Pancreas (tissue), 10 donors: ENCODE results near the gene KXD1. TPM values are rescaled to one million over a fixed set of nuclear protein-coding genes. Genes with fewer than 3 reads are reported as not detected.

Experiments used
- ATAC-seq, 4 donors: fragments of 200-7000 bp; cut with Tn5 transposase; one replicate each; pipeline versions ENCODE4 v1.8.0 to v1.9.1; 2020; ENCODE audit warnings: mild to moderate bottlenecking in 4 of 4, moderate library complexity in 4 of 4
- DNase-seq, 6 donors: peaks; one replicate each; pipeline ENCODE4 v3.0.0-alpha.2; 2020
- FAIRE-seq: peaks from 2 replicates; lab custom pipeline; 2012; peaks lifted over from hg19 to GRCh38; lab: Jason Lieb, UNC
- H3K27ac ChIP-seq, 4 donors: fragments of 200-600 bp; sonication (generic); 1 replicate in 3 of 4; 2 replicates in 1 of 4; pipeline versions ENCODE4 v1.5.0 to v1.8.0; 2020
- H3K27me3 ChIP-seq, 4 donors: fragments of 200-600 bp; one replicate each; pipeline ENCODE4 v1.8.0; 2021
- H3K36me3 ChIP-seq, 3 donors: fragments of 200-600 bp; sonication (generic) in 1 of 3; one replicate each; pipeline versions ENCODE4 v1.5.0 to v1.8.0; 2020 to 2021
- H3K4me1 ChIP-seq, 3 donors: fragments of 200-600 bp; one replicate each; pipeline ENCODE4 v1.8.0; 2021
- H3K4me3 ChIP-seq, 4 donors: fragments of 200-600 bp; sonication (generic) in 2 of 4; one replicate each; pipeline versions ENCODE4 v1.5.0 to v1.8.0; 2020 to 2021
- H3K9me3 ChIP-seq, 4 donors: fragments of 200-600 bp; one replicate each; pipeline ENCODE4 v1.8.0; 2021
- CTCF ChIP-seq, 4 donors: fragments of 200-600 bp; sonication (generic) in 3 of 4; IDR thresholded peaks; one replicate each; pipeline versions ENCODE4 v1.5.0 to v1.8.0; 2021; ENCODE audit warnings: antibody characterized with exemption in 4 of 4
- WGBS, 2 donors: extraction: QIAGEN DNeasy Blood & Tissue Kit; methylation state at CpG; one replicate each; pipeline ENCODE4 v1.1.7; 2013; 5-methylcytosine and 5-hydroxymethylcytosine counted together
- intact Hi-C, 3 donors: fragments of 100-400 bp; cut with DNase I; formaldehyde crosslinking; loops; one replicate each; pipeline versions ENCODE4 v1.11.1 to v1.14.2; 2022
- polyA plus RNA-seq, 2 donors: library from polyadenylated mRNA; stranded (reverse); fragments of 200-250 nt; gene quantifications; one replicate each; pipeline ENCODE4 v1.2.3, GENCODE V29; 2013
- total RNA-seq, 6 donors: library from RNA; stranded (reverse); fragmentation: NEBNext Ultra II Directional in 4 of 6; extraction: Animal tissue kit (Norgen Biotek cat#: 25700) in 4 of 6; gene quantifications; one replicate each; pipeline versions ENCODE4 v1.2.1 to v1.2.4, GENCODE V29; 2021 to 2023
- donor health status: healthy with polysubstance abuse.
- donor health status: DM: no; HTN: no; CAD: no; lungs with moderate emphysema.
- donor health status: DM: no; HTN: no; CAD: no.
- donor health status: control.
- donor health status: control.
- donor health status: Bipolar disorder and iron deficiency.
- donor health status: DM: yes; HTN: yes; CAD: no.
- donor health status: DM: no; HTN: no; CAD: no.
- donor health status: DM: no; HTN: no; CAD: no.
- donor health status: DM: yes; HTN: yes; CAD: no.

KXD1 gene
- total and polyA plus RNA-seq, 8 donors: 33.4 to 66.9 (median 42.2) TPM

- ATAC-seq (peak in 3 of 4 donors; percentile 22 to 38 (median 32)), FAIRE-seq (no peak), DNase-seq (no peak)
- no peaks in the 10 kb centered on the region for H3K9me3 ChIP-seq
- H3K36me3 ChIP-seq: no peaks in the 10 kb centered on the region
- H3K27me3 ChIP-seq: peaks cover 0 to 23% (median 7%) of the 10 kb centered on the region in 4 donors
- intact Hi-C loops: no loop called here
- H3K27ac ChIP-seq: no peak overlapping the region
- WGBS, 2 donors: 4 to 5% methylated on average over 37 to 62 of the region's 62 CpGs
- TF ChIP-seq CTCF (IDR thresholded peaks at IDR 0.05): no peak
- peak overlapping the region in 1 of 4 donors; percentile 20 for H3K4me3 ChIP-seq
- peaks cover 0 to 12% (median 0%) of the 10 kb centered on the region in 3 donors for H3K4me1 ChIP-seq
Measured at GRCh38 chr19:18611327-18612050, 53.8 kb downstream of the KXD1 start.

GRCh38 chr19:18612051-18612771, 54.5 kb downstream of the KXD1 start:
- ATAC-seq: peak in 3 of 4 donors; percentile 10 to 21 (median 14)
- DNase-seq: no peak

GRCh38 chr19:18612772-18613588, 55.3 kb downstream of the KXD1 start, which contains the start of gene TMEM59L:
Gene TMEM59L (plus strand): TSS chr19:18612870. CDS start chr19:18612959, 89 bp downstream.
- Histone ChIP-seq H3K27me3 (peaks cover 0 to 17% (median 7%) of the 10 kb centered on the region in 4 donors), H3K27ac (no peak within 1 kb of the TSS), H3K4me1 (peaks cover 0 to 7% (median 0%) of the 10 kb centered on the region in 3 donors), H3K36me3 (no peaks in the 10 kb centered on the region), H3K9me3 (no peaks in the 10 kb centered on the region), H3K4me3 (peak within 1 kb of the TSS in 2 of 4 donors; percentile 27 to 49)
- intact Hi-C loops: no loop called here
- no peak for TF ChIP-seq CTCF (IDR thresholded peaks at IDR 0.05)
- DNase-seq (peak in 2 of 6 donors; percentile 54 to 61), ATAC-seq (peak; percentile 55 to 74 (median 66)), FAIRE-seq (no peak)
- 3% methylated on average over 55 to 70 of the region's 70 CpGs for WGBS, 2 donors

More at GRCh38 chr19:18612051-18612771, 54.5 kb downstream of the KXD1 start:
- no peak for FAIRE-seq
- 2 to 3% methylated on average over 30 of the region's 30 CpGs for WGBS, 2 donors
- Histone ChIP-seq H3K36me3 (no peaks in the 10 kb centered on the region), H3K9me3 (no peaks in the 10 kb centered on the region), H3K4me3 (peak overlapping the region in 2 of 4 donors; percentile 27 to 49), H3K27ac (no peak overlapping the region), H3K27me3 (peaks cover 0 to 23% (median 7%) of the 10 kb centered on the region in 4 donors), H3K4me1 (peaks cover 0 to 12% (median 0%) of the 10 kb centered on the region in 3 donors)
- intact Hi-C loops: no loop called here
- no peak for TF ChIP-seq CTCF (IDR thresholded peaks at IDR 0.05)

GRCh38 chr19:18613589-18614234, 56.0 kb downstream of the KXD1 start:
- Histone ChIP-seq H3K4me1 (peaks cover 0 to 7% (median 0%) of the 10 kb centered on the region in 3 donors), H3K27ac (no peak overlapping the region), H3K27me3 (peaks cover 0 to 14% (median 6%) of the 10 kb centered on the region in 4 donors), H3K36me3 (no peaks in the 10 kb centered on the region), H3K9me3 (no peaks in the 10 kb centered on the region), H3K4me3 (no peak overlapping the region)
- DNase-seq: peak in 1 of 6 donors; percentile 24
- WGBS, 2 donors: 34 to 36% methylated on average over 23 of the region's 23 CpGs
- intact Hi-C loops: no loop called here
- no peak for FAIRE-seq
- ATAC-seq: peak in 1 of 4 donors; percentile 17
- TF ChIP-seq CTCF (IDR thresholded peaks at IDR 0.05): no peak
